ENCODE measurements around the gene ARMC9.

The ARMC9 gene

DNA sequence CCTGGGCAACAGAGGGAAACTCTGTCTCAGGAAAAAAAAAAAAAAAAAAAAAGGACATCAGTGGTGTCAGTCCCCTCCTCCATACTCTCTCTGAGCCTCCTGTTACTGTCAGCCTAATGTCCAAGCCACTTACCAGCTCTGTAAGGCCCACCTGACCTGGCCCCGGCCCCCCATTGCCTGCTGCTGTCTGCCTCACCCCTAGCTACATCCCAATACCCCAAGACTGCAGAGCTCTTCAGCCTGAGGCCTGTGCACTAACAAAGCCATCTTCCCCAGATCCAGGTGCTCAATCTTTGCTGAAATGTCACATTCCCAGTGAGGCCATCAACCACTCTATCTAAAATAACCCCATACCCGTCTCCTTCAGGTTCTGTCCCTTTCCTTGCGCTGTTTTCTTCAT is 5.7 kb downstream of the ARMC9 start:
- no peak for DNase-seq (ENCODE audit: low read depth)

DNA sequence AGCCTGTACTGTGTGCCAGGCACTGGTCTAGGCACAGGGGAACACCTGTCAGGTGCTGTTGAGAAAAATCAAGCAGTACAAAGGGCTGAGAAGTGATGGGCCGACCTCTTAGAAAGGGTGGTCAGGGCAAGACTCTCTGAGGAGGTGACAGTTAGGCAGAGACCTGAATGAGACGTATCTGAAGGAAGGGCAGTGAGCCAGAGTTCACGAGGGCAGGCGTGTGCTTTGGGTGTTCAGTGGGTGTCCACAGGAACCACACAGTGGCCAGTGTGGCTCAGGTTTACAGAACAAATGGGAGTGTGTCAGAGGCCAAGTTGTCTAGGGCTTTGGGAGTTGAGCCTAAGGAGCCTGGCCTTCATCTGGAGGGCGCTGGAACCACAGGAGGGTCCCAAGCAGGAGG is 6.2 kb downstream of the ARMC9 start:
- DNase-seq (ENCODE audit: low read depth): no peak

DNA sequence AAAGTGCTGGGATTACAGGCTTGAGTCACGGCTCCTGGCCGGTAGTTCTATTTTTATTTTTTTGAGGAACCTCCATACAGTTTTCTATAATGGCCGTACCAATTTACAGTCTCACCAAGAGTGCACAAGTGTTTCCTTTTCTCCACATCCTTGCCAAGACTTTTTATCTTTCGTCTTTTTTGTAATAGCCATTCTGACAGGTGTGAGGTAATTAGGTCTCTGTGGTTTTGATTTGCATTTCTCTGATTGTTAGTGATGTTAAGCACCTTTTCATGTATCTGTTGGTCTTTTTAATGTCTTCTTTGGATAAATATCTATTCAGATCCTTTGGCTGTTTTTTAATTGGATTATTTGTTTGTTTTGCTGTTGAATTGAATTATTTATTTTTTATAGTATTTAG is 9.3 kb downstream of the ARMC9 start:
- DNase-seq (ENCODE audit: low read depth): no peak

- DNase-seq (ENCODE audit: low read depth): no peak
Measured at GRCh38 chr2:231210782-231211181, 12.4 kb downstream of the ARMC9 start.

DNA sequence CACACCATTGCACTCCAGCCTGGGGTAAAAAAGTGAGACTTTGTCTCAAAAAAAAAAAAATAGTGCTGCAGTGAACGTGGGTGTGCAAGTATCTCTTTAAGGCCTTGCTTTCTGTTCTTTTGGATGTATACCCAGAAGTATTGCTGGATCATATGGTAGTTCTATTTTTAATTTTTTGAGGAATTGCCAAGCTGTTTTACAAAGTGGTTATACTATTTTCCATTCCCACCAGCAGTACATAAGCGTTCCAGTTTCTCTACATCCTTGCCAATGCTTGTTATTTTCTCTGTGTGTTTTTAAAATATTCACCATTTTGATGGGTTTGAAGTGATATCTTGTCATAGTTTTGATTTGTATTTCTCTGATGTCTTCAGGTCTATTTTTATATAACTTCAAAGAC is 13.1 kb downstream of the ARMC9 start:
- DNase-seq (ENCODE audit: low read depth): no peak

DNA sequence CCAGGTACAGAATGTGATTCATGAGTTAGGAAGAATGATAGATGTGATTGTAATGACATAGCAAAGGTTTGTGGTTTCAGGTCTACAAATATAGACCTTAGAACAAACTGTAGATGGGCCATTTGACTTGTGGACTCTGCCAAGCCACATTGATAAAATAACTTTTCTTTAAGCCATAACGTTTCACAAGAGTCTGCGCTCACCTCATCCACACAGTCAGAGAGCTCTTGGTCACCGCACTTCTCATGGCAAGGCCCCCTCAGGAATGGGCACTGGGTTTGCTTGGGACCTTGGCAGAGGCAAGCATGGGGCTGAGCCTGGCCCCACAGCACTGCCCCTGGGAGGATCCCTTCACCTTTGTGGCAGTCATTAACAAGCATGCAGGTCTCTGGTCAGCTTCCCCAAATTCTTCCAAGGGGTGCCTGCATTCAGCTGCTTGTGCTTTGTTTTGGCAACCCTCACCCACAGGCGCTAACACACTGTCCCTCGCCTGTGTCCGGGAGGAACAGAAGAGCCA is 14.0 kb downstream of the ARMC9 start:
- no peak for DNase-seq (ENCODE audit: low read depth)

- DNase-seq (ENCODE audit: low read depth): no peak
Measured at GRCh38 chr2:231213931-231214642, 15.7 kb downstream of the ARMC9 start.

DNA sequence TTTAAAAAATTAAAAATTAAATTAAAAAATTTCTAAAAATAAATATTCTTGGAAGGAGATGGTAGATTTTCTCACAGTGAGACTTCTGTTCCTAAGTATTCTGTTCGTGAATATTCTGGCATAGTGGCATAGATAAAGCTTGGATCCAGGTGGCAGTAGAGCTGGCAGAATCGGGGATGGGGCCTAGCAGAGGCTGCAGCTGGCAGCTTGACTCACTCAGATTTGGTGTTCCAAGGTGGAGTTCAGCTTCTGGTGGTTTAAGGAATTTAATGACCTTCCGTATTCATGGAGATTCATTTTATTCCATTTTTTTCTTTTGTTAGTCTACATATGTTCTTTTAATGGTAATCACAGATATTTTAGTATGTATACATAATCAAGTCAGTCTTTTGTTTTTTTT is 19.9 kb downstream of the ARMC9 start:
- DNase-seq (ENCODE audit: low read depth): no peak

DNA sequence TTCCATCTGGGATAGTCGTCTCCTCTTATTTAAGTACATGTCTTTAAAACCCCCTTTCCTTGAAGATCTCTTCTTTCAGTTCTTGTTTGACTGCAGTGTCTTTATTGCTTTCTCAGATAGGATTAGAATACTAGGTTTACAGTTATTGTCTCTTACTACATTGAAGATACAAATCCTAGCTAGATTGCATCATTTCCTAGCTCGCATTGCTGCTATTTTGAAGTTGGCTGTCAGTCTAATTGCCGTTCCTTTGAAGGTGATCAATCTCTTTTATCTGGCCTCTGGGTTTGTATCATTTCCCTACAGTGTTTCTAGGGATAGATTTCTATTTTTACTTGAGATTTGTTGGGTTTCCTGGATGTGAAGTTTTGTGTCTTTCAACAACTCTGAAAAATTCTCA is 20.9 kb downstream of the ARMC9 start:
- no peak for DNase-seq (ENCODE audit: low read depth)

- DNase-seq (ENCODE audit: low read depth): no peak
Measured at GRCh38 chr2:231221761-231222160, 23.3 kb downstream of the ARMC9 start.

- no peak for DNase-seq (ENCODE audit: low read depth)
Measured at GRCh38 chr2:231222318-231223000, 24.0 kb downstream of the ARMC9 start.

- DNase-seq (ENCODE audit: low read depth): no peak
Measured at GRCh38 chr2:231223001-231223375, 24.6 kb downstream of the ARMC9 start.

GRCh38 chr2:231223458-231223976 is 25.1 kb downstream of the ARMC9 start:
- DNase-seq (ENCODE audit: low read depth): no peak

GRCh38 chr2:231227310-231228162 is 29.1 kb downstream of the ARMC9 start:
- DNase-seq (ENCODE audit: low read depth): no peak

DNA sequence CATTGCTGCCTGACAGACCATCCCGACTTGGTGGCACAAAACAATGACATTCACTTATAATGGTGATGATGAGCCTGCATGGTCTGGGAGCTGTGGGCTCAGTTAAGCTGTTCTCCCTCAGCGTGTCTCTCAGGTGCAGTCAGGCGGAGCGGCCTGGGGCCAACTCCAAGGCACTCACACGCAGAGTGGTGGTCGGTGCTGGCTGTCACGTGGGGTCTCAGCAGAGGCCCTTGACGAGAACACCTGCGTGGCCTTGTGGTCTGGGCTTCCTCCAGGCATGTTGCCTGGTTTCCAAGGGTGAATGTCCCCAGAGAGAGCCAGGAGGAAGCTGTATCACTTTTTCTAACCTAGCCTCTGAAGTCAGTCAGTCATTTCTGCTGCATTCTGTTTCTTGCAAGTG is 29.8 kb downstream of the ARMC9 start:
- DNase-seq (ENCODE audit: low read depth): no peak

GRCh38 chr2:231228974-231229529 is 30.6 kb downstream of the ARMC9 start:
- no peak for DNase-seq (ENCODE audit: low read depth)

GRCh38 chr2:231235217-231235616 is 36.8 kb downstream of the ARMC9 start:
- no peak for DNase-seq (ENCODE audit: low read depth)

- DNase-seq (ENCODE audit: low read depth): no peak
Measured at GRCh38 chr2:231238689-231239088, 40.3 kb downstream of the ARMC9 start.

DNA sequence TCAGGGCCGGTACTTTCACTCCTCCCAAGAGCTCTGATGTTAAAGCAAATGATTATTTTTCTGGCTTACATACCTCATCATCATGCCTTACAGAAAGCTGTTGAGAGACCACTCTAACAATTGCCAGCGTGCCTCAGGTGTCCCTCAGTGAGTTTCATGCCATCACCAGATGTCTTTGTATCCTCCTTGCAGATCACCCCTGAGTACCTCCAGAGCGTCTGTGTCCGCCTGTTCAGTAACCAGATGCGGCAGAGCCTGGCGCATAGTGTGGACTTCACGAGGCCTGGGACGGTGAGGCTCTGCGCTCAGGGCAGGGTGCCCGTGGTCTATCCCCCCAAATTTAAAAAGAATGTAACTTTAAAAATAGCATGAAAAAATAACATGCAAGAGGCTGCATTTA is 41.3 kb downstream of the ARMC9 start:
- DNase-seq (ENCODE audit: low read depth): no peak

- no peak for DNase-seq (ENCODE audit: low read depth)
Measured at GRCh38 chr2:231241755-231242507, 43.5 kb downstream of the ARMC9 start.

GRCh38 chr2:231243866-231244265 is 45.4 kb downstream of the ARMC9 start:
- no peak for DNase-seq (ENCODE audit: low read depth)
